ENCODE results near the gene SMOC2.

DNA sequence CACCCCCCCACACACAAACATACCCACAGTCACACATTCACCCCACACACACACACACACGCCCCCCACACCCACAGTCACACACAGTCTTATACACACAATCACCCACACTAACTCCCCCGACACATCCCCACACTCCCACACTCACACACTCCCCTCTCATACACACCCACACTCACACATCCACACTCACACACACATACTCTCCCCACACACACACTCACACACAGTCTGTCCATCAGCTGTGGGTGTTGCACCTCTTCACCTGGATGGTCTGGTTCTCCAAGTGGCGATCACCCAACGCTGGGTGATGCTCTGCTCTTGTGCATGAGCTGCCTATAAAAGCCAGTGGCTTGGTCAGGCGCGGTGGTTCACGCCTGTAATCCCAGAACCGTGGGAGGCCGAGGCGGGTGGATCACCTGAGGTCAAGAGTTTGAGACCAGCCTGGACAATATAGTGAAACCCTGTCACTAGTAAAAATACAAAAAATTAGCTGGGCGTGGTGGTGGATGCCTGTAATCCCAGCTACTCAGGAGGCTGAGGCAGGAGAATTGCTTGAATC lies 158.9 kb downstream of the SMOC2 start:
- no peak for TF ChIP-seq EZH2 (IDR thresholded peaks at IDR 0.05; ENCODE audit: borderline replicate concordance)
- TF ChIP-seq, protein P1, sequence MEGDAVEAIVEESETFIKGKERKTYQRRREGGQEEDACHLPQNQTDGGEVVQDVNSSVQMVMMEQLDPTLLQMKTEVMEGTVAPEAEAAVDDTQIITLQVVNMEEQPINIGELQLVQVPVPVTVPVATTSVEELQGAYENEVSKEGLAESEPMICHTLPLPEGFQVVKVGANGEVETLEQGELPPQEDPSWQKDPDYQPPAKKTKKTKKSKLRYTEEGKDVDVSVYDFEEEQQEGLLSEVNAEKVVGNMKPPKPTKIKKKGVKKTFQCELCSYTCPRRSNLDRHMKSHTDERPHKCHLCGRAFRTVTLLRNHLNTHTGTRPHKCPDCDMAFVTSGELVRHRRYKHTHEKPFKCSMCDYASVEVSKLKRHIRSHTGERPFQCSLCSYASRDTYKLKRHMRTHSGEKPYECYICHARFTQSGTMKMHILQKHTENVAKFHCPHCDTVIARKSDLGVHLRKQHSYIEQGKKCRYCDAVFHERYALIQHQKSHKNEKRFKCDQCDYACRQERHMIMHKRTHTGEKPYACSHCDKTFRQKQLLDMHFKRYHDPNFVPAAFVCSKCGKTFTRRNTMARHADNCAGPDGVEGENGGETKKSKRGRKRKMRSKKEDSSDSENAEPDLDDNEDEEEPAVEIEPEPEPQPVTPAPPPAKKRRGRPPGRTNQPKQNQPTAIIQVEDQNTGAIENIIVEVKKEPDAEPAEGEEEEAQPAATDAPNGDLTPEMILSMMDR (IDR thresholded peaks at IDR 0.05; ENCODE audit: poor library complexity), result no peak
- TF ChIP-seq EZH2phosphoT487 (IDR thresholded peaks at IDR 0.05; ENCODE audit: low read depth, severe bottlenecking, unreplicated experiment), result no peak
